HG02840 (cell line): ENCODE results near the gene FAM187B.

Experiments used
- ATAC-seq: cut with Tn5 transposase; IDR thresholded peaks from one replicate; pipeline ENCODE4 v1.9.1; 2021; ENCODE audit warnings: mild to moderate bottlenecking, moderate library complexity, moderate number of reproducible peaks; ENCODE audit not compliant: unreplicated experiment, low FRiP score

FAM187B gene

DNA sequence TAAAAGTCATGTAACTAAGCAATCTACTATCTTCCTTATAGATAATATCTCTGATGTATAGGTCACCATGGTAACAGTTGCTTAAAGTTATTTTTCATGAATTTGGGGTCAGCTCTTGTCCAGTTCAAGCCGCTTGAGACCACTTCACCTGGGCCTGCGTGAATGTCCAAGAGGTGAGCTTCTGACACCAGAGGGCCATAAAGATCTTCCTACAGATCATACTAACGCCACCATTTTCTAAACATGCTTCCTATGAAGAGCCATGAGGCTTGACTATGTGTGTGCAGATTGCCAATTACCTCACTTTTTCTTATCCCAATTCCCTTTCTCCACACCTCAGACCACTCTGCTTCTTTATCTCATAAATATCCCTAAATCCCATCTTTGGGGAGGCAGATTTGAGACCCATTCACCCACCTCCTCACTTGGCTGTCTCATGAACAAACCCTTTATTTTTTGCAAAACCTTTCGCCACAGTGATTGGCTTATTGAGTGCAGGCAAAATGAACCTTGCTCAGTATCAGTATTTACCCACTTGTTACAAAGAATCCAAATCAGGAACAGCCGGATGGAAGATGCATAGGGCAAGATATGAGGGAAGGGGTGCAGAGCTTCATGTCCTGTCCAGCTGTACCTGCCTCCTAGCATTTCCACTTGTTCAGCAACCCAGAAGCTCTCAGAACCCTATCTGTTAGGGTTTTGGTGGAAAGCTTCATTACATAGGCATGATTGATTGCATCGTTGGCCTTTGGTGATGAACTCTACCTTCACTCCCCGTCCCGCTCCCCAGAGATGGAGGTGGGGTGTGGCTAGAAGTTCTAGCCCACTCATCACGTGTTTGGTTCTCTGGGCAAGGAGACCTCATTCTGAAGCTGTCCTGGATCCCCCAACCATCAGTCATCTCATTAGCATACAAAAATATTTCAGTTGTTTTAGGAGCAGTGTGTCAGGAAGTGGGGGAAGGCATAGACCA lies 34.2 kb downstream of the FAM187B start:
- no peak for ATAC-seq

DNA sequence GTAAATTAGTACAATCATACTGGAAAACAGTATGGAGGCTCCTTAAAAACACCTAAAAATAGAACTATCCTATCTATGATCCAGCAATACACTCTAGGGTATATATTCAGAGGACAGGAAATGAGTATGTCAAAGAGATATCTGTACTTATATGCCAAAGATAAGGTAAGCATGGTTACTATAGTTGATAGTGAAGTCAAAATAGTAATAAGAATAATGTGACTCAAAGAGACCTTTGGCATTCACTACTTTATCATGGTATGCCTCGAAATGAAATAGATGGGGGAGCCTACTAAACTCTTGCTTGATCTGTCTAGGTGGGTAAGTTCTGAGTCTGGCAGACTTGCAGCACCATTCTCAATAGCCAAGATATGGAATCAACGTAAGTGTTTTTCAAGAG lies 43.7 kb downstream of the FAM187B start:
- ATAC-seq = no peak

DNA sequence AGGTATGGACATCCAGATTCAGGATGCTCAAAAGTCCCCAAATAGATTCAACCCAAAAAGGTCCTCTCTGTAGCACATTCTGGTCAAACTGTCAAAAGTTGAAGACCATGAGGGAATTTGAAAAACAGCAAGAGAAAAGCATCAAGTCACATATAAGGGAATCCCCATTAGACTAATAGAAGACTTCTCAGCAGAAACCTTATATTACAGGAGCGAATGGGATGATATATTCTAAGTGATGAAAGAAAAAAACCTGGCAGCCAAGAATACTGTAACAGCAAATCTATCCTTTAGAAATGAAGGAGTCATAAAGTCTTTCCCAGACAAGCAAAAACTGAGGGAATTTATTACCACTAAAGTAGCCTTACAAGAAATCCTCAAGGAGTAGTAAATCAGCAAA lies 44.3 kb downstream of the FAM187B start:
- no peak for ATAC-seq

DNA sequence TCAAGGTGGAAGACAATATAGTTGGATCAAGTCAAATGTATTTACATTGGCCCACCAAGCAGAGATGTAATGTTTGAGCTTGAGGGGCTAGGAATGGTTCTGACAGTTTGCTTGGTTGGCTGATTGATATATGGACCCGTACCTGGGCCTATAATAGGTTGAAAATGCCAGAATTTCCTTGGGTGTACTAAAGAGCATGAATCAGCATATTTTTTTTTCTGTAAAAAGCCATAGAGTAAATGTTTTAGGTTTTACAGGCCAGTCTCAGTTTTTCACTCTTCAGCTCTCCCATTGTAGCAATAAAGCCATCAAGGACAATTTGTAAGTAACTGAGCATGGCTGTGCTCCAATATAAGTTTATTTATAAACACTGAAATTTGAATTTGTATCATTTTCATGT lies 47.2 kb downstream of the FAM187B start:
- ATAC-seq = no peak

DNA sequence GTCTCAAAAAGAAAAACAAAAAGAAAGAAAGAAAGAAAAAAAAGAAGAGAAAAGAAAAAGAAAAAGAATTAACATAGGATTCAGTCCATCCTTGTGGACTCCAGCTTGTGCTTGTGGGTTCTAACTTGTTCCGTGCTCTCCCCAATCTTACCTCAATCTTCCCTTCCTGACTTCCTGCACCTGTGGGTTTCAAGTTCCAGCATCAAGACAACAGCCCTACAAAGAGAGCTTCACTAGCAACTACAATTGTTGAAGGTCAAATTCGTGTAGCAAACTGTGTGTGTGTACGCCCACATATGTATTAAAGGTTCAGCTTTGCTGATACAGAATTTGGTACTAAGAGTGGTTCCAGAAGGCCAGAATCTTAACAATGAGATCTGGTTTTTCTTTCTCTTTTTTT lies 48.7 kb downstream of the FAM187B start:
- ATAC-seq = no peak

DNA sequence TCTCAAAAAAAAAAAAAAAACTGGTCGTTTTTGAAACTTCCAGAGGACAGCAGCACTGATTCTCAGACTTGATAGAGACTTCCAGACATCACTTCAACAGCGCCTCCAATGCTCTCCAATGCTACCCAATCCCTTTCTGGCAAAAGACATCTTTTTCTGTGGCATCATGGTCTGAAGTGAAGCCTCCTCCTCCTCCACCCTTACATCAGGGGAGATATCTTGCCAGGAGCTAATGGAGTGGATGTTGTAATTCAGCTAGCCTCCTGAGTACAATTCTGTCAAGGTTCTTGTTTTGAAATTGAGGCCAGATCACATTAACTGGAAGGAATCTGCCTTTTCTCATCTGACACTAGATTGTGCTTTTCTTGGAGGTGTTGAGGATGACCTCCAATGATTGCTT lies 49.8 kb downstream of the FAM187B start:
- ATAC-seq = no peak

DNA sequence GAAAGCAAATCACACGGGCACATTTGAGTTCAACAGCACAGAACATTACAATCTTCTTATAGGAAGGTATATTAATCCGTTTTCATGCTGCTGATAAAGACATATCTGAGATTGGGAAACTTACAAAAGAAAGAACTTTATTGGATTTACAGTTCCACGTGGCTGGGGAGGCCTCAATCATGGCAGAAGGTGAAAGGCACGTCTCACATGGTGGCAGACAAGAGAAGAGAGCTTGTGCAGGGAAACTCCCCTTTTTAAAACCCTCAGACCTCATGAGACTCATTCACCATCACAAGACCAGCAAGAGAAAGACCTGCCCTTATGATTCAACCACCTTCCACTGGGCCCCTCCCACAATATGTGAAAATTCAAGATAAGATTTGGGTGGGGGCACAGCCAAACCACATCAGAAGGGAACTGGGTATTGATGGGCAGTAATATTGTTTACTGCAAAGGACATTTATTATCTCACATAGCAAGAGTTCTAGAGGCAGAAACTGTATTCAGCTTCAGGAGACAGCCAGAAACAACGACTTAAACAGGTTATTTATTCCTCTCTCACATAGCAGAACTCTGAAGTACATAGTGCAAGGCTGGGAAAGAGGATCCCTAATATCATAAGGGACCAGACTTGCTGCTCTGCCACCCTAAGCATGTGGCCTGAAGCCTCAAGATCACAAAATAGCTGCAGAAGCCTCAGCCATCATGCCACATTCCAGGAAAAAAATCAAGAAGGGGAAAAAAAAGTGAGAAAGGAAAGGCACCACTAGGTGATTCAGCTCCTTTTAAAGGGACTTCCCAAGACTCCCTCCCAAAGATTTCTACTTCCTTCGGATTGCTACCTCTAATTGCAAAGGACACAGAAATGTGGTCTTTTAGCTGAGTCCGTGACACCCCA lies 50.9 kb downstream of the FAM187B start:
- no peak for ATAC-seq

DNA sequence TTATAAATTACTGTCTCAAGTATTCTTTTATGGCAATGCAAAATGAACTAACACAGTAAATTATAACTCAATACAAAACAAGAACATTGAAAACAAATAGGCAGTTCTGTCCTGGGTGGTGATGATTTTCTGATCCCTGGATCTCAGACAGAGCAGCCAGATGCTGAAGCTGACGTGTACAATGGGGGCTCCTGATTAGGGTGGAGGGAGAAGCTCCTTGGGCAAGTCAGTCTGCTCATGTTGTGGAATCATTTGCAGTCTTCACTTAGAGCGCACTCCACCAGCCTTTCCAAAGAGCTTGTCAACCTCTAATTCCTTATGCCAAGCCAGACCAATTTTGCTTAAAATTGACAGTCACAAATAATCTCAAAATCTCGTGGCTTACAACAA lies 52.4 kb downstream of the FAM187B start:
- no peak for ATAC-seq
